Embryonic facial prominence (tissue), 1 donor: ENCODE data around the gene ADORA2A.

Experiments used
- DNase-seq: peaks from one replicate; pipeline ENCODE4 v3.0.0-alpha.2; 2016; ENCODE audit errors: extremely low spot score

The ADORA2A gene

GRCh38 chr22:24427500-24428164, at the start of gene ADORA2A:
Gene ADORA2A (plus strand): TSS chr22:24427599. CDS start chr22:24433405, 5,806 bp downstream.
- DNase-seq, result no peak

DNA sequence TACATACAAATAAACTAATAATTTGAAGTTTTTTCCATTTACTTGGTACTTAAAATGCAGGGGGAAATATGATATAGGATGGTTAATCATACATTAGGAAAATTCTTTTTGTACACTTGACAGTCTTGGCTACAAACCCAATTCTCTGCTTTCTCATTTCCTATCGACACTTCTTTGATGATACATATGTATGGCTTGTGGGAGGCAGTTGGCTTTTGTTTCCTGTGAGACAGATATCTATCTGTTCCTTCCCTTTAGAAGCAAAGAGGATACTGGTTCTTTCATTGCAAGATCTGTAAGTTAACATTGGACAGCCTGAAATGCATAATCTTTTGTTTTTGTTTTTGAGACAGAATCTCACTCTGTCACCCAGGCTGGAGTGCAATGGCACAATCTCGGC, 47.9 kb upstream of the ADORA2A start:
- no peak for DNase-seq

DNA sequence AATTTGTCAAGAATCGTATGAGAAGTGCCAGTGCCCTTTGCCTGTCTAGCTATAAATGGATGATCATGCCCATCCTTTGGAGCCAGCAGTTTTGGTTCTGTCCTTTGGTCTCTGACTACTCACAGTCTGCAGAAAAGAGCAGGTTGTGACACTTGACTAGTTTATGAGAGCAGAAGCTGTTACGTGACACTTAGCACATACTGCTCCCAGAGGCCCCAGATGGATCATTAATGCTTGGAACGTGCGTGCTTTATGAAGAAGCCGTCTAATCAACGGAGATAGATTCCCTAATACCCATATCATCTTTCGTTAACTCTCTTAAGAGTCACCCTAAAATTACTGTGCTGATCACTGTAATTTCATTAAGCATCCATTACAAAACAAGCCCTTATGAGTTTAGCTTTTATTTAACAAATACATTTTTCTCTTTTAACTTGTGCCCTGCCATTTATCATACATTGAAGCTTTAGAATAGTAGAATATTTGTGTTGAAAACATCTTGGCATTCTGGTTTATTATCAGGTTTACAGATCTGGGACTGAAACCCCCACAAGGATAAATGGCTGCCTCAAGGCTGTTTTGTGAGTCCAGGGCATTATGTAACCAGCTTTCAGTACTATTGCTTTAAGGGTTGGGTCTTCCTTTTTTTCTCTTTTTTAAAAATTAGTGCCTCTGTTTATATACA, 47.0 kb upstream of the ADORA2A start:
- no peak for DNase-seq

DNA sequence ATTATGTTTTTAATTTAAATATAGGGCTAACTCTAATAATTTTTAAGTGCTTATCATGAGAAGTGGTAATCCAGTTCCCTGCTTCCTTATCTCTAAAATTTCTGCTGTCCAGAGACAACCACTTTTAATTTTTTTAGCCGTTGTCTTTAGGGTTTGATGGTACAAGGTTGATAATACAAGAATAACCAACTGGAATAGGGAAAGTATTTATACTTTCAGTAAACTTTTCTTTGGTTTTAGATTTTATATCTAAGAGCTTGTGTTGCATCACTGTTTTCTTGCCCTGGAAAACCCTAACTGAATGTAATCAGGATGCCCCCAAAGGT, 46.5 kb upstream of the ADORA2A start:
- DNase-seq, result no peak

GRCh38 chr22:24383061-24383460, 44.3 kb upstream of the ADORA2A start:
- no peak for DNase-seq

DNA sequence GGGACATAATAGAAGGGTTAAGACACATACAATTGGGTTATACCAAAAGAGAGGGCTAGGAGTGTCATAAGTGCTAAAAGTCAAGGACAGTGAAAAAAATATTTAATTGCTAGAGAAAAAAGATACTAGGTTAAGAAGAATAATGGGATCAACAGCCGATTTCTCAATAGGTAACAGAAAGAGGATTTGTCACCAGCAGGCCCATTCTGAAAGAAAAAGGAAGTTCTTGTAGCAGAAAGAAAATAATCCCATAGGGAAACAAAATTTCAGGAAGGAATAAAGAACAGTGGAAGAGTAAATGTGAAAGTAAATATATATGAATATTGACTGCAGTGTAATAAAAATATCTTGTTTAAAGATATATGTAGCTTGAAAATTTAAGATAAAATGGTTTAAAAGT, 43.3 kb upstream of the ADORA2A start:
- DNase-seq, result no peak

GRCh38 chr22:24386937-24387471, 40.4 kb upstream of the ADORA2A start:
- no peak for DNase-seq

DNA sequence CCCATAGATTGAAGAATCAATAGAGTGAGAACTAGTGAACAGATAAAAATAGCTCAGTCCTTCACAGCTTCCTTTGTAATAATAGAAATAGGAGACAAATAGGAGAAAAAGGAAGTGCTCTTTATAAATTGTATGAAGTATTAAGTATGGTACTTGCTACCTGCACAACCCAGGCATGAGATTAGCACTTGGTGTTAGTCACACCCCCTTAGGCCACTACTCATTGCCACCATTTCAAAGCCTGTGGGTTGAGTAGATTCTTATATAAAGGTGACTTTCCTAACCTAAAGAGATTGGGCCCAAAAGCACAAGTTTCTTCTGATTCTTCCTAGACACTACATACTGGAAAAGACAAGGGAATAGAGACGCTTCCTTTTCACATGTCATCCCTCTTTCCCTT, 37.7 kb upstream of the ADORA2A start:
- no peak for DNase-seq

DNA sequence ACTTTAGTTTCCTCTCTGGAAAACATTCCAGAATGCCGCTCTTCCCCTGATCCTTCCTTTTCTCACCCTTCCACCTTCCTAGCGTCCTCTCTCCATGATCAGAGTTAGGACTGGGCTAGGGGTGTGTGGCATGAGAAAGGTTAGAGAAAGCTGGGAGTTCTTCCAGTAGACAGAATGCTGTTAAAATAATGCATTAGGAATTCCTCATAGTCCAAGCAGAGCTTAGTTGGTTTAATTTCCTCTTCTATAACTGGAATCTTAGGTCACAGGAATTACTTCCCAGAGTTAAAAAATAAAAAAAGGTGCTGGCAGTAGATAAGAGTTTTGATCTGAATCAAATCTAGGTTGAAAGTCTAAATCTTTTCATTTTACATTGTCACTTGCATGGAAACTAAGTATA, 37.2 kb upstream of the ADORA2A start:
- DNase-seq, result no peak

DNA sequence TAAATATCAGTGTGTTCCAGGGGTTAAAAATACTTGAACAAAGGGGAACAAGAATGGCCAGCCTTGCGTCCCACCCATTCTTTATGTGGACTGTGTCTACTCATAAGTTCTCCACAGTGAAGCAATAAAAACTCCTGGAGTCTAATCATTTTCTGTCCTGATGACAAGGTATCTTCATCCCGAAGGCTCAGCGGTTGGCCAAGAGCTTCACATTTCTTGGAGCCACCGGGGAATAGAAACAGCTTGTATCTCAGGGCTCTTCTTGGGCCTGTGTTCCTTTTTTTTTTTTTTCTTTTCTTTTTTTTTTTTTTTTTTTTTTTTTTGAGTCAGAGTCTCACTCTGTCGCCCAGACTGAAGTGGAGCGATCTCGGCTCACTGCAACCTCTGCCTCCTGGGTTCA, 36.8 kb upstream of the ADORA2A start:
- DNase-seq, result no peak

GRCh38 chr22:24391836-24392217, 35.6 kb upstream of the ADORA2A start:
- no peak for DNase-seq

DNA sequence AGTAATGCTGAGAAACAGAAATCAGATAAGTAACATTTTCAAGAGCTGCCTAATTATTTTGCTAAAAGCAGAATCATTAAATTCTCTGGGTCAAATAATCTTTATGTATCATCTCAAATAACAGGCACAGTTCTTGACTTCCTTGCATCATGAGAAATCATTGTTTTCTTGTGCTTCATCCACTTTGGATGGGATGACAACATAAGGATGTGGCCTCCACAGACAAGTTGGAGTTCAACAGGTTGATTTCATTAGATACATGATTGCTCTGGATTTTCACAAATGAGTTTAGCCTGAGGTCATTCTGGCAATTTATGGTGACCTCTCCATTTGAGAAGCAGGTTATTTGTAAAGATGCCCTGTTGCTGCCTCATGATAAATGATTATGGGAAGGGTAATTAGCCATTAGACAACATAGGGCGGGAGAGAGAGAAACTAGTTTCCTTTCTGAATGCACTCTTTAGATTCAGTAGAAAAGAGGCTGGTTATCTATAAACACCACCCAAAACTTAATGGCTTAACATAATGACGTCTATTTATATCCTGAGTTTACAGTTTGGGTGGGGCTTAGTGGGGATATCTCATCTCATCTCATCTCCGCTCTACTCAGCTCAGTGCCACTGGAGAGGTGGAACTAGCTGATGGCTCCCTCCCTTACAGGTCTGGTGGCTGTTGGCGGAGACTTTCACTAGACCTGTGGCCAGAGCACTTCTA, 35.0 kb upstream of the ADORA2A start:
- DNase-seq, result no peak

GRCh38 chr22:24393012-24393559, 34.3 kb upstream of the ADORA2A start:
- DNase-seq, result no peak

GRCh38 chr22:24393848-24394247, 33.6 kb upstream of the ADORA2A start:
- DNase-seq, result no peak

GRCh38 chr22:24394254-24394653, 33.1 kb upstream of the ADORA2A start:
- DNase-seq, result no peak

DNA sequence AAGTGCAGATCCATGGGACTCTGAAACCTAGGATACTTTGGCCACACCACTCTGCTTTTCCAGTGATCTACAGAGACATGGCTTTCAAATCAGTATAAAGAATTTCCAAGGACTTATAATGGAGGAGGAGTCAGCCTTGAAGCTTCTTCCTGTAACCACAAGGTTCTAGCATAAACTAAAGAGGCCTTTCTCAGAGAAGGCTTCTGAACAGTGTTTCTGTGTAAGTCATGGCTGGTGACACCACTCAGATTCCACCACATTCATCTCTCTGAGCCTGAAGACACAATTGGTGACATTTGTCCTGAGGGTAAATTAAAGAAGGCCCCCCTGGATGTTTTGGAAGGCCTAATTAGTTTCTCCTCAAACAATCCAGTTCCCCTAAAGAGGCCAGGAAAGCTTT, 29.0 kb upstream of the ADORA2A start:
- no peak for DNase-seq

- DNase-seq, result no peak
Observed at GRCh38 chr22:24400034-24400725, 27.2 kb upstream of the ADORA2A start.

- no peak for DNase-seq
Observed at GRCh38 chr22:24400726-24401596, 26.4 kb upstream of the ADORA2A start.

GRCh38 chr22:24401931-24402367, 25.4 kb upstream of the ADORA2A start:
- no peak for DNase-seq

- DNase-seq, result no peak
Observed at GRCh38 chr22:24402460-24403192, 24.8 kb upstream of the ADORA2A start.
